Non-pigmented ciliary epithelial cell (primary cell): Measurements from ENCODE around the gene SLC13A5.
"Not testable (repeated sequence)": the region's sequence is repeated elsewhere in the genome, so short reads cannot be mapped to it uniquely, and the experiment has no call there.

Source experiments
- DNase-seq: peaks from one replicate; pipeline ENCODE4 v3.0.0-alpha.2; 2010; ENCODE audit warnings: low read depth

Gene SLC13A5

DNA sequence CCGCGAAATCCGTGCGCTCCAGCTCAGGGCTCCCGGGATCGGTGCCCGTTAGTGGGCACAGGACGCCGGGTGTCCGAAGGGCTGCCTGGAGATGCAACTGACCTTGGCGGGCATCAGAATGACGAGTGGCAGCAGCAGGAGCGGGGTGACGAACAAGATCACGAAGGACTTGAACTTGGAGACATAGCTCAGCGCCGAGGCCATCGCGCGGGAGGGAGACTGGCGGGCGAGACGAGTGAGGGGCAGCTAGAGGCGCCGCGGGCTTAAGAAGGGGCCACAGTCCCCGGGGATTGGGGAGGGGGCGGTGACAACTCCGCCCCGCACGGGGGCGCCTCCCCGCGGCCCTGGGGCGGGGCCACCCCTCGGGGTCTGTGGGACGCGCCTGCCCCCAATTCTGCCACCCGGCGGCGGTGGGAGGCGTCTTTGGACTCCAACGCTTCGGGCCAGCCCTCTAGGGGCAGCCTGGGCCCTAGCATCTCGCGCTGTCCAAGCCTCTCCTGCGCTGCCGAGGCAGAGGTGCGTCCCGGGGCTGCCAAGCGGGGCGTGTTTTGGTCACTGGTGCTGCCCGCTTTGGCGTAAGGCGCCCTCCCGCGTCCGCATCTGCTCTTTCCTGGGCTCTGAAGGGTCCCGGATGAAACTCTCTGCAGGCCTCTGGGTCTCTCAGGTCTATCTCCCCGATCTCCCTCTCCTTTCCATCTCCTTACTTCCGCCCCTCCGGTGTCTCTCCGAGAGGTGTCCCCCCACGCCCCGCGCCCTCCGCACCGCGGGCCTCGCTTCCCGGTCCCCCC lies at the start of gene SLC13A5:
Gene SLC13A5 (minus strand): TSS at position 240 of the 788 bp plus-strand sequence. CDS start 36 bp downstream, at position 204.
- DNase-seq: no peak

DNA sequence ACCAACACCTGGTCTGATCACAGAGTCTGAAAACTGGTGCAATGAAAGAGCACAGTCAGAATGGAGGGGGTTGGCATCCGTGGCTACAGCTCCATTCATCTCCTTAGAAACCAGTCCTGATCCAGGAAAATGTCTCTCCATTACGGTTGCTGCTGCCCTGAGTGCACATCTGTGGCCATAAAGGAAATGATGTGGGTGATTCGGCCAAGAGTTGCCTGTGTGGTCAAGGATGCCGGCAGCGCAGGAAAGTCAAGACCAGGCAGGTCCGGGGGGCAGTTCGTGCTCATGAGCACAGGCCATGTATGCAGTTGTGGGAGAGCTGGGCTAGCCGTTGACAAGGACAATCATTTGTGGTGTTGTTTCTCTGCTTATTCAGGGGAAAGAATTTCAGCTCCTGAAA lies 48.6 kb upstream of the SLC13A5 start:
- no peak for DNase-seq

DNA sequence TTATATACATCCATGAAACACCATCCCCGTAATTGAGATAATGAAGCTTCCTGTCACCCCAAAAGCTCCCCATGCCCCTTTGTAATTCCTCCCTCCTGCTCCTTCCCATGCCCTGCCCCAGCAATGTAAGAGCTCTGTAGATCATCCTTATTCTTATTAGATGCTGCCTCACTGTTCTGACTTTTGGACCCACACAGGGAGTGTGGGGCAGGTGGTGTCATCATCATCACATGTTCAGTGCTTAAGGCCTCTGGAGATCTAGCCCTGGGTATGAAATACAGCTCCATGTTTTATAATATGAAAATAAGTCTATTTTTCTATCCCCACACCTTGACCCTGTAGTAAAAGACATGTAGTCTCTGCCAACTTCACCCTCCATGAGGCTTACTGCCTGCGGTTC lies 44.6 kb upstream of the SLC13A5 start:
- no peak for DNase-seq

DNA sequence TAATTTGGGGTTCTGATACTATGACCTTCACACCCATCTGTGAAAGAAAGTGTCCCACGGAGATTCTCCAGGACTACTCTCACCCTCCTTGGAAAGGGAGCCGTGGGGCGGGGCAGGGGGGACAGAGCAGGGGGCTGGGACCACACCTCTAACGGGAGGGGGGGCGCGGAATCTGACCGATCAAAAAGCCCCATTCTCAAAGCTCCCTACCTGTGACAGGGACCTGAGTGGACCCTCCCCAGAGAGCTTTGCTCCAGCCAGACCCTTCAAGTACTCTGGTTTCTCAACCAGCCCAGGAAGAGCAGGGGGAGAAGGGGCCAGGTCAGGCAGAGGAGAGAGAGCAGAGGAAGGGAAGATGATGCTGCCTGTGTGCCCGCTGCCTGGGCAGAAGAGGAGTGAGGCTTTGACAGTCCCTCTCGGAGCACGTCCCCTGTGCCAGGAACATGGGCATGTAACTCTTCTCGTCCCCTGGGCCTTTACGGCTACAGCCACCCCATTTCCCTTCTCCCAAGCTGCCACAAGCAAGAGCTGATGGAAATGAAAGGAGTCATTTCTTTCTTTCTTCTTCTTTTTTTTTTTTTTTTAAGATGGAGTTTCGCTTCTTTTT lies 43.4 kb upstream of the SLC13A5 start:
- no peak for DNase-seq

DNA sequence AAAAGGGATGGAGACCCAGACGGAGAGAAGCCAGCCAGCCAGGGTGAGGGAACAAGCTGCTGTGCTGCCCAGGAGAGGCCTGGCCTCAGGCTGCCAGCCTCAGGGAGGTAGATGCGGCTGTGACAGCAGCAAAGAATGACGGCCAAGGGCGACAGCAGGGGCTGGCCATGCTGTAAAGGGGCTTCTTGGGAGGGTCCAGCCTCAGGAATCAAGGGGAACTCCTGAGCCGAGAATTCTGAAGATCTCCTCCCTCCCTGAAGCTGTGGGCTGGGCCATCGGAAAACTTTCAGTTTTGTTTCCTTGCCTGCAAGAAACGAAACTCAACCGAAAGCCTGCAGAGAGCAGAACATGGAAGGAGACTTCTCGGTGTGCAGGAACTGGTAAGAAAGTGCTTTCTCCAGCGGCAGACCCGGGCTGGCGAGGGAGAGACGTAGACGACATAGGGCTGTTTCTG lies 42.6 kb upstream of the SLC13A5 start, which contains the start of gene XAF1:
Gene XAF1 (plus strand): TSS at position 316 of the 454 bp plus-strand sequence. CDS start 33 bp downstream, at position 349.
- no peak for DNase-seq

DNA sequence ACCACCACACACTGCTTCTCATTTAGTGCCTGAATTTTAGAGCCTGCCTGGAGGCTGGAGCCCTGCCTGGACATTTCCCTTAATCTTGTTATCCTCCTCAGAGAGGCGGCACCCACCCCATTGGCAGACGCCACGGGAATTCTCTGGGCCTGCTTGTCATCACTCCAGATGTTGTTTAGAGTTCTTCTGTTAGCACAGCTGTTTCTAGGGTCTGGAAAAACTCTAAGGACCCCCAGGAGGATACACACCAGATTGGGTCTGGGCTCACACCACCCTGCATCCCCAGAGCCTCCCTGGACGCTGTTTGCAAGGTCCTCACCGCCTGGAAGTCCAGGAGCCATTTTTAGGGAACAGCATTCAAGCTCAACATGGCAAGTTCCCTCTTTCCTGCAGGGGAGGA lies 42.1 kb upstream of the SLC13A5 start:
- DNase-seq: no peak

DNA sequence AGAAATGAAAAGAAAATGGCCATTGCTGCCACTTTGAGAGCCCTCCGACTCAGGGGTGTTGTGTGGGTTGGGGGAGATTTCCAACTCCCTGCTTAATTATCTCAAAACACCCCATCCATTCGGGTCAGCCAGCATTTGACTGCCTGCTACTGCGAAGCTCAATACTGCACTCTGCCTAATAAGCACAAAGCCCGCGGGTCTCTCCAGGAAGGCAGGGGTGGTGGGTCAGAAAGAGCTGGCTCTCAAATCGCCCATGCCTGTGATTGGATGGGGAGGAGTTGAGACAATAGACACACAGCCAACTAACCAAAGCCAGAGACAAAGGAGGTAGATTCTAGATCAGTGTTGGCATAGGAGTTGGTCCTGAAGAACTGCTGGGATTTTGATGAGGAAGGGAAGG lies 40.4 kb upstream of the SLC13A5 start:
- DNase-seq: no peak

DNA sequence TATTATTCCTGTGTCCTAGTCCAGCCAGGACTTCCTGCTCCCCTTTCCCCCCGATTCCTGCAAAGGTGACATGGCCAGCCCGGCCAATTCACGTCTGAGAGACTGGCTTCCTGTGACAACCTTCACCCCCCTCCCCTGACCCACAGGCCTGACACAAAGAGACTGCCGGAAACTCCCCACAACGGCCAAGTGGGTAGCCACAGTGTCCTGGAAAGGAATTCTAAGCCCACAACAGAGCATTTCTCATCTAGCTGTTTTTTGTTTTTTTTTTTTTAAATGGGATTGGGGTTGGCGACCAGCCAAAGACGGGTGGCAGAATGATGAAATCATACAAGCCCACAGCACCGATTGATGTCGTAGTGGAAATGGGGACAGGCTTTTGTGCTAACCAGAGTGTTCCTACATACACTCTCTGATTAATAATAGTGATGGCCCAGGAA lies 39.9 kb upstream of the SLC13A5 start:
- DNase-seq: peak; percentile 73

DNA sequence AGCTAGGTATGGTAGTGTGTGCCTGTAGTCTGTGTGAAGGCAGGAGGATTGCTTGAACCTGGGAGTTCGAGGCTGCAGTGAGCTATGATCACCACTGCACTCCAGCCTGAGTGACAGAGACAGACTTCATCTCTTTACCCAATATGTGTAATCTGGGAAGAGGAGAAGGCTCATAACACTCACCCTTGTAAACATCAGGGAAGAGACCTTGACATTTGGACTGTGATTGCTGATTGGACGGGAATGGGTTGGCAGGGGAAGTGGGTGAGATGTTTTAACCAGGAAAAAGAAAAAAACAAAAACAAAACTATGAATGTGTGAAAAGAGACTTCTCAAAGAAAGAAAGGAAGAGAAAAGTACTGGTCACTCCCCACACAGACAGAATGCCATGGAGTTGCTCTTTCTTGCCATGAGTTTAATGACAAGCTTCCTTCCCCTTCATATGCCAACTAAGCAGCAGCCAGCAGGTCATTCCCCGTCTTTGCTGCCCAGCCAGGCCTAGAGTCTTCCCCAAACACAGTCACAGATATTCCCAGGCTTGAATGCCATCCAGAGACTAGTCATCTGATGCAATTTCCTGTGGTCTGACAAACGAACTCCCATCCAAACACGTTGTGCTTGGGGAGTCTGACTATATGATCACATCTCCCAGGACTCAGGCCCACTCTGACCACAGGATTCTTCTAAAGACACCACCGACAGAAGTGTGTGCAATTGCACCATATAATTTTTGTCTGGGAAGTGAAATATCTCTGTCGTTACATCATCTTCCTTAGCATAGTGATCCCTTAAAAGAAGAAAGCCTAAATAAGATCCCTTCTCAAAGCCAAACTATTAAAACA lies 39.1 kb upstream of the SLC13A5 start:
- peak; percentile 100 for DNase-seq

DNA sequence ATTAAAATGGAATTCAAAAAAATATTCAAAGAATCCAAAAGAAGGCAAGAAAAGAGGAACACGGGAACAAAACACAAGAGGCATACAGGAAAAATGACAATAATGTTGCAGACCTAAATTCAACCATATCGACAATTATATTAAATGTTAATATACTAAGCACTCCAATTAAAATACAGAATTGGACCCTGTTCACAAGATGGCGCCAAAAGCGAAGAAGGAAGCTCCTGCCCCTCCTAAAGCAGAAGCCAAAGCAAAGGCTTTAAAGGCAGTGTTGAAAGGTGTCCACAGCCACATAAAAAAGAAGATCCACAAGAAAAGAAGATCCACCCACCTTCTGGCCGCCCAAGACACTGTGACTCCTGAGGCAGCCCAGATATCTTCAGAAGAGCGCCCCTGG lies 36.4 kb upstream of the SLC13A5 start:
- no peak for DNase-seq

DNA sequence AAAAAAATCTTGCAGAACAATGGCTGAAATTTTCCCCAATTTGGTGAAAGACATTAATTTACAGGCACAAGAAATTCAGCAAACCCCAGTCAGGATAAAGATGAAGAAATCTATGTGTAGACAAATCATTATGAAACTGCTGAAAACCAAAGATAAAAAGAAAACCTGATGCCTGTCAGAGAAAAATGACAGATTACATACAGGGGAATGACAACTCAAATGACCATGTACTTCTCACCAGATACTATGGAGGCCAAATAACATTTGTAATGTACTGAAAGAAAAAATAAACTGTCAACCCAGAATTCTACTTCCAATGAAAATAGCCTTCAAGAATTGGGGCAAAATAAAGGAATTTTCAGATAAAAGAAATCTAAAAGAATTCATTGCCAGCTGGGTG lies 35.4 kb upstream of the SLC13A5 start:
- no peak for DNase-seq

DNA sequence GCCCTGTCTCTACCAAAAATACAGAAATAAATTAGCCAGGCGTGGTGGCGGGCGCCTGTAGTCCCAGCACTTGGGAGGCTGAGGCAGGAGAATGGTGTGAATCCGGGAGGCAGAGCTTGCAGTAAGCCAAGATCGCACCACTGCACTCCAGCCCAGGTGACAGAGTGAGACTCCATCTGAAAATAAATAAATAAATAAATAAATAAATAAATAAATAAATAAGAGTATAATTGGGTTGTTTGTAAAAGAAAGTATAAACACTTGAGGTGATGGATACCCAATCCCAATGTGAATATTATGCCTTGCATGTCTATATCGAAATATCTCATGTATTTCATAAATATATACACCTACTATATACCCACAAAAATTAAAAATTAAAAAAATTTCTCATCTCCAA lies 33.5 kb upstream of the SLC13A5 start:
- not testable (repeated sequence) for DNase-seq

DNA sequence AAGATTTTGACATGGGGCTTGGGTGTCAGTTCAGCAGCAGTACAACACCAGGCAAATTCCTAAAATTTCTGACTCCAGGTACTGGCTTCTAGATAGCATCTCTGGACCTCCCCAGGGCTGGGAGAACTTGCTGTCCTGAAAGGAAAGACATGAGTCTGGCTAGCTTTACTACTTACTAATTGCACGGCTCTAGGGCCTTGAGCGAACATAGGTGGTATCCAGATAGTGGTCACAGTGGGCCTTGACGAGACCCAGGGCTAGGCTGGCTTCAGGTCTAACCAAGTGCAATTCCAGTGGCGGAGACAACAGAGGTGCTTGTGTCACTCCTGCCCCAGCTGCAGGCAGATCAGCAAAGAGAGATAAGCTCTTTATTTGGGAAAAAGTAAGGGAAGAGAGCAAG lies 16.4 kb upstream of the SLC13A5 start:
- no peak for DNase-seq

DNA sequence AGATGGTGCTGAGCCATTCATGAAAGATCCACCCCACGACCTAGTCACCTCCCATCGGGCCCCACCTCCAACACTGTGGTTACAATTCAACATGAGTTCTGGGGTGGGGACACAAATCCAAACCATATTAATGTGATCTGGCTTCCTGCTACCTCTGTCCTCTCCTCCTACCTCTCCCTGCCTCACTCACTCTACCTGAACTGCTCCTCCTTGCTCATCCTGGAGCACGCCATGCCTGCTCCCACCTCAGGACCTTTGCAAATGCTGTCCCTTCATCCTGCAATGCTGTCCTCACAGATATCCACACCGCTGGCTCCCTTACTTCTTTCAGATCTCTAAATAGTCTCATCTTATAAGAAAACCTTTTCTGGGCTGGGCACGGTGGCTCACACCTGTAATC lies 10.8 kb upstream of the SLC13A5 start:
- no peak for DNase-seq

DNA sequence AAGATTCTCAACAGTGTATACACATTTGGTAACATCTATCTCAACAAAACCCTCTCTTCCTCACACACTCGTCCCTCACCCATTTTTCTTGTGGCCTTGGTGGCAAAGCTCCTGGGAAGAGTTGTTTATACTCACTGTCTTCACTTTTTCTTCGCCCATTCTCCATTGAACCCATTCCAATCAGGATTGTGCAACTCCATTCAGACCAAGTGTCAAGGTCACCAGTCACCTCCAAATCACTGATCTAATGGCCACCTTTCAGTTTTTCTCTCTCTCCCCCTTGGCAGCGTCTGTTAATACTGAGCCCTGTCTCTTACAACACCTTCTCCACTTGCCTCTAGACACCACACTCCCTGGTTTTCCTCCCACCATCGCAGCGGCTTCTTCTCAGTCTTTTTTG lies 8.6 kb upstream of the SLC13A5 start:
- DNase-seq: no peak

DNA sequence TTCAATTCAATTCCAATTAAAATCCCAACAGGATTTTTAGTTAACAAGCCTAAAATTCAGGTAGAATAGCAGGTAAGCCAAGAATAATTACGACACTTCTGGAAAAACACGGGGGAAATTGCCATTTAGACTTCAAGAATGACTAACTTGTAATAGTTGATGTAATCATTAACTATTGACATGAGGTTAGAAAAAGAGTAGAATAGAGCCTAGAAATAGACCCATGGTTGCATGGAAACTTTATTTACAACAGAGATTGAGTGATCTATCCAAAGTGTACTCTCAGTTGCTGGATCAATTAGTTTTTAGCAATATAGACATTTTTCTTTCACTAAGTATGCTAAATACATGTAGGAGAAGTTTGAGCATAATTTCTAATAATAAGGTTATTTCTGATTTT lies 3.6 kb upstream of the SLC13A5 start:
- no peak for DNase-seq

DNA sequence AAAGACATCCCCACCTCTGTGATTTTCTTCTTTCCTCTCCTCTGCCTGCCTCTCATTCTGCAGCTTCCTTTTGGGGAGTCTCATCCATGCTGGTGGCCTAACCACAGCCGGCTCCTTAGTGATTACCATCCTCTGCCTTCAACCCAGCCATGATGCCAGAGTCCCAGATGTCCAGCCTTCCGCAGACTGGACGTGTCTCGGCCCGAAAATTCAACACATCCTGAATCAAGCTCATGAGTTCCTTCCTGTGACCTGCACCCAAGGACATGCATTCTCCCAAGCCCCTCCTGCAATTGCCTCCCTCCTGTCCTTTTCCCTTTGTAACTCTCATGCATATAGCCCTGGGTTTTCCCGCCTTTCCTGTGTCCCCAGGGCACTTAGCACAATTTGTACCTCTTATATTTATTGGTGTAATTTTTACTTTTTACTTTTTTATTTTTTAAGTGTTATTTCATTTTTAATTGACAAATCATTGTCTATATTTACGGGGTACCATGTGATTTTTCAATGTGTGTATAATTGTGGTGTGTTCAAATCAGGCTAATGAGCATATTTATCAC lies 1.2 kb upstream of the SLC13A5 start:
- no peak for DNase-seq

DNA sequence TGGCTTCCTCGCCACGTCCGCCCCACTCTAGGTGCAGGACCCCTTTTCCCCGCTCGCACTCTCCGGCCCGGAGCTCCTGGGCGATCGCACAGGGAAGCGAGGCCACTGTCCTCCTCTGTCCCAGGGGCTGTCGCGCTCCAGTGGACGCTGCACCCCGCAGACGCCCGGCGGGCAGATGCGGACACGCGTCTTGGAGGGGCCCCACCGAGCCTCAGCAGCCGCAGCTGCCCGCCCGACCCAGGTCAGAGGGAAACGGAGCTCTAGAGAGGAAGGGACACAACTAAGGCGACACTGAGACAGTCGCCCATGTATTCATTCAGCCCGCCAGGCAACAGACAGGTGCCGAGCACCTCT lies 726 bp upstream of the SLC13A5 start:
- DNase-seq: no peak

DNA sequence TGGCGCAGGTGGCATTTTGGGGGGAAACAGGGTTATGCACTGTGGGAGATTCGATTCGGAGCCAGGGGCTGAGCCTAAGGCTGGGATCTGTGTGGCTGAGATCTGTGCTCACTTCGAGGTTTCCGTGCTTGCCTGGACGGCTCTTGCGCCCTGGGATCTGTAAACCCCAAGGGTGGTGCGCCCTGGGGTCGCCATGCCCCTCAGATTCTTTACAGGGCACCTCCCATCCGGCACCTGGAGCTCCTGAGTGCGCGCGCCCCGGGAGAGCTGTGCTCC lies 377 bp downstream of the SLC13A5 start:
- DNase-seq: no peak

DNA sequence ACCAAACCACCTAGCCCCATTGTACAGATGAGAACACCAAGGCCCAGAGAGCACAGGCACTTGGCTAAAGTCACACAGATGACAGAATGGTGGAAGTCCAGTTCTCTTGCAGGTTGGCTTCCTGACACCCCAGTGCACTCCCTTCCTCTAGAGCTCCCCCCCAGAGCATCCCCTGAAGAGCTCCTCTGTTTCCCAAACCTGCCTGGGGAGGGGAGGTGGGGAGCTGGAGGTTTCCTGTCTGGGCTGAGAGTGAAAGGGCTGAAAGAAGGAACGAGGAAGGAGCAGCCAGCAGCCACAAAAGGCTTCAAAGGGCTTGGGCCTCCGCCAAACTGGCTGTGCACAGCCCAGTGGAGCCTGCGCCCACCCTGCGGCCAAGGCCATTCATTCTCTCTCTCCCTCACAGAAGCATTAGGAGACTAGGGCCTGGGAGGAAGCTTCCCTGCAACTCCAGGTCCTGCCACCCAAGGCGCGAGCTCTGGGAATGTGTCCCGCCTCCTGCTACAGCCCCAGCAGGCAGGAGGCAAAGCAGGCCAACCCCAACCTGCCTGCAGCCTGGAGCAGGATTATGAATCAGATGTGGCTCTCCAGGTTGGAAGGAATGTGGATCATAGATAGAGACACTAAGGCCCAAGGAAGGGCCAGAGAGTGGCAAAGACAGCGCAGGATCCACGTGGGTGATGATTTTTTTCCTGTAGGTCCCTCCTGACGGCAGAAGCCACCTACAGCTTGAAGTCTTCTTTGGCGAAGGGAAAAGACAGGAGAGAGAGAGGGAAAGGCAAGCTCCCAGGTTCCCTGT lies 913 bp downstream of the SLC13A5 start:
- no peak for DNase-seq

DNA sequence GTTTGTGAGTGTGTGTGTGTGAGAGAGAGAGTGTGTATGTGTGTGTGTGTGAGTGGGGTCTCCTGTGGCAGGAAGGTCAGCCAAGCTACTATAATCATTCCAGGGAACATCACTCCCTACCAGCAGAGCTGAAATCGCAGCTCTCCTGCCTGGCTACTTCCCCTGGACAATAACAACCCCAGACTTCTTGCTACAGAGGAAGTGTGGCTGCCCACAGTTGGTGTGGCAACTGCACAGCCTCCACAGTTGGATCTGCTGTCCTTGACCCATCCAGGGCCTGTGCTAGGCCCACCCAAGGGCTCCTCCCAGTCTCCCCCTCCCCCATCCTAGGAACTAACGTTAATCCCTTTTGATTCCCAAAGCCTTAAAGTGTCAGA lies 1.5 kb downstream of the SLC13A5 start:
- DNase-seq: no peak
